ENCODE measurements around the gene CCM2. TPM values are rescaled to one million over a fixed set of nuclear protein-coding genes. Genes with fewer than 3 reads are reported as not detected.

The CCM2 gene
- total RNA-seq, 1 donor from 2014 or later, result 36.4 TPM

DNA sequence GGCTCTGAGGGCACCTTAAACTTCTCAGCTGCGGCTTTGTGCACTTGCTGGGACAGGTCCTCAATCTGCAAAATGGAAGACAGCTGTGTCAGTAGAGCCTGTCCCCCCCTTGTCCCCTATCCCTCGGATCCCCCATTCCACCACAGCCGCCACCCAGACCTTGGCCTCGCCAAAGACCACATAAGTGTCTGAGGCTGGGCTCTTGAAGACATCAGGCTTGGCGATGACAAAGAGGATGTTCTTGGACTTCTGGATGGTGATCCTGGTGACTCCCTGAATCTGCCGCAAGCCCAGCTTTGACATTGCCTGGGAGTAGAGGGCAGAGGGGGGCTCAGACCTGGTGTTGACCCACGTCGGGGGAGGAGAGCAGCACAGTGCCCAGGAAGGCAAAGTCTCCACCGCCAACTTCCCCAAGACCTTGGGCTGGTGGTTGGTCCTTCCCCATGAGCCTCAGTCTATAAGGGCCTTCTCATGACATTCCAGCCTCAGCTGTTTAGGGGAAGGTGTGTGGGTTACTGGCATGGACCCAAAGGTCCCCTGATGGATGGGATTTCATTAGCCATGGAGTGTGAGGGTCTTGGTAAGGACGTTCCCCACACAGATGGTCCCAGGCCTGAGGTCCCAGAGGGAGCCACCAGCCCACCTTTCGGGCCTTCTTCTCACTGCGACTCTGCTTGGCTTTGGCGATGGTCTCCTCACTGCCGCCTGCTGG is 81.1 kb downstream of the CCM2 start:
- no peak for DNase-seq (ENCODE audit: low spot score)

DNA sequence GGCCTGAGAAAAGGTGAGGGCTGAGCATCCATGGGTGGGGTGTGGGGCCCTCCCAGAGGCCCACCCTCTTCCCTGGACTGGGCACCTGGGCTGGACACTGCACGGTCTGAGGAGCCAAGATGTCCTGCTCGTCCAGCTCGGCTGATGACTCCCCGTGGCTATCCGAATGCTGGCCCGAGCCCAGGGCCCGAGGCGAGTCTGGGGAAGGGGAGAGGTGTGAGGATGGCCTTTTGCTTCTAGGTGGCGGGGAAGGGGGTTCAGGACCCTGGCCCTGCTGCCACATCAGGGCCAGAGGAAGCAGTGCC is 81.6 kb downstream of the CCM2 start:
- DNase-seq (ENCODE audit: low spot score), result no peak

GRCh38 chr7:45082031-45082830 is 82.2 kb downstream of the CCM2 start:
- no peak for DNase-seq (ENCODE audit: low spot score)

DNA sequence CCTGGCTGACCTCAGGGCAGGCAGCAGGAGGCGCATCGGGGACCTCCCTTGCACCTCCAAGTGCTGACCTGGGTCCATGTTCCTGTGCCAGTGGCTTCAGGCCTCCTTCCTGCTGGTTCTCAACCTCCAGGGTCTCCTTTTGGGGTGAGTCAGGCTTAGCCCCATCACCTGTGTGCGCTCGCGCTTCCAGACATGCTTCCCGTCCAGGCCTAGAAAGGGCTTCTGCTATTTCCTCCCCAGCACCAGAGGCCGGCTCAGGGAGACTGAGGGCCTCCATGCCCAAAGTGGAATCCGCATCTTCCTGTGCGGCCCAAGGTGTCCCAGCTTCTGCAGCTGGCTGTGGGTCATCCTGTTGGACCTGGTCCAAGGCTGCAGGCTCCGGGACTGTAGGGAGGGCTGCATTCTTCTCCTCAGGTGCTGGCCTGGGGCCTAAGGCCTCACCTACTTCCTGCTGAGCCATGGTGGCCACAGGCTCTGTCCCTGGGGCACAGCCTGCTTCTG is 82.9 kb downstream of the CCM2 start:
- DNase-seq (ENCODE audit: low spot score), result no peak

DNA sequence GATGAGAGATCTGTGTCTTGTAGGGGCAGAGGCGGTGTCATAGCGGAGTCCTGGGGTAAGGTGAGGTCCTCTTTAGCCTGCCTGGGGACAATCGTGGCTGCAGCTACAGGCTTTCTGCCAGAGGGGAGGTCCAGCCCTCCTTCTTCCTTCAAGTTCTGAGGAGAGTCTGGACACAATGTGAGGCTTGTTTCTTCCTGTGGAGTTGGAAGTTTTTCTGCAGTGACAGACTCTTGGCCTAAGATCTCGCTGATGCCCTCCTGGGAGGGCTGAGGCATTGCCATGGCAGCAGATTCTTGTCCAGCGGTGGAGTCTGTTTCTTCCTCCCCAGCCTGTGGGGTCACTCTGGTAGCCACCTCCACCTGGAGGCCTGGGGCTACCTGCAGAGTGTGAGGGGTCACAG is 84.3 kb downstream of the CCM2 start:
- no peak for DNase-seq (ENCODE audit: low spot score)

GRCh38 chr7:45084901-45085618 is 85.1 kb downstream of the CCM2 start:
- DNase-seq (ENCODE audit: low spot score), result no peak

DNA sequence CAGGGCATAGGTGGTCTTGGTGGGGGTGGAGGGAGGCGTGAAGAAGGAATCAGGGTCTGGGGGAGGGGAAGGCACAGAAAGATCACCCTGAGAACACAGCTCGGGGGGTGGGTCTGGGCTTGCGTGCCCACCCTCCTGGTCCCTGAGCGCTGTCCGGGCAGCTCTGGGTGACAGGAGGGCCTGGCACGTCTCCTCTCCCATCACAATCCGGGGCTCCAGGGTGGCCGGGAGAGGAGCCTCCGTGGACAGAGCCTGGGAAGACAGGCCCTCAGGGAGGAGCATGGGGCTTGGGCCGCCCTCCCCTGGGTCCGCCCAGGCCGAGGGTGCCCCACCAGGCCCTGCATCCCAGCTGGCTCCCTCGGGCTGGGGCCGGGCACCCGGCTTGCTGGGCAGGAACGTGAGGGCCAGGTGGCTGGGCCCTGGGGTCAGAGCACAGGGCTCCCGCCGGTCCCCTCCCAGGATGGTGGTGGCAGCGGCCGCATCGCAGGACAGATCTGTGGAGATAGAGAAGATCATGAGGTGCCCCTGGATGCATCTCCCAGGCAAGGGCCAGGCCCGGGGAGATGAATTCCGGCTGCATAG is 85.7 kb downstream of the CCM2 start:
- no peak for DNase-seq (ENCODE audit: low spot score)

DNA sequence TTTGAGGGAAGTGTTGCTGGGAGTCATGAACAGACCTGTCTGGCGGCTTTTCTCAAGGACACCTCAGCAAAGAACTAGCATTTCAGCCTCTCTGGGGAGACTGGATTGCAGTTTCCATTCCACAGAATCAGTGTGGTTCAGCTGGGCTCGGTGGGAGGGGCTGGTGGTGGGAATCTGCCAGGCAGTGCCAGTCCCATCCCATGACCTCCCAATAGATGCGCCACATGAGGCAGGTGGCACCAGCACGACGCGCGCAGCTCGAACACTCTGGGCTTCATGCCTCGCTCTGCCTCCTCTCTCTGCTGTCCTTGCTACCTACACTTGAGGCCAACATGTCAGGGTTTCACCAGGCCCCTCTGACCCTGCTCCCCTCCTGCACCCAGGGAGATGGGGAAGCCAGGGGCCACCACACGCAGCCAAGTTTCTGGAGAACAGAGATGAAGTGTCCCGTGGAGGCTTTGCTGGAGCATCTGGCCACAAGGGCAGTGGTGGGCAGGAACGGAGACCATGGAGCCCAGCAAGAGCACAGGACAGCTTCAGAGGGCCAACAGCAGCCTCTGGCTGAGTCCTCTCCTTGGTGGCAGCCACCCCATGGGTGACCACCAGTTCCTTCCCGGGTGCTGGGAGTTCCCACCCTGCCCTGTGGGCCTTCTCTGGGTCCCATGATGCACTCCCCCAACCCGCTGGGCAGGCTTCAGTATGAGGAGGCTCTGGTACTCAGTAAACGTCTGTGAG is 86.5 kb downstream of the CCM2 start:
- DNase-seq (ENCODE audit: low spot score), result no peak

GRCh38 chr7:45087301-45088145 is 87.5 kb downstream of the CCM2 start:
- DNase-seq (ENCODE audit: low spot score), result no peak

GRCh38 chr7:45088146-45088701 is 88.2 kb downstream of the CCM2 start:
- no peak for DNase-seq (ENCODE audit: low spot score)

DNA sequence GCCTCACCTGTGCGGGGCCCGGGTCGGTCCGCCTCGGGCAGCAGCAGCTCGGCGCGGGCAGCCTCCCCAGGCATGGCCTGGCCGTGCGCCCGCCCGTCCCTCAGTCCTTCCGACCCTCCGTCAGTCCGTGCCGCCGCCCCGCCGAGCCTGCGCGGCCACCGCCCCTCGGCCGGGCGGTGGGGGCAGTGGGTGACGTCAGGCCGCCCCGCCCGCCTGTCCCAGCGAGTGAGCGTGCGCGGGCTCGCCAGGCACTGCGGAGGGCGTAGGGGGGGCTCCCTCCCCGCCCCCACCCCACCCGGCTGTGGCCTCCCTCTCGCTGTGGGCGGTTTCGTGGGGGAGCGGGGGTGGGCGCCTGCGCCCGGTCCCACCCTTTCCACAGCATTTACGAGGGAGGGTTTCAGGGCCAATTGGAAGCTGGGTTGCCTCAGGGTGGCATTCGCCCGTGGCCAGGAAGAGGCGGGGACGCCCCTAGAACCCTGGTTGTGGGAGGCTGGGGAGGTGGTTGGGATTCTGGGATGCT is 88.9 kb downstream of the CCM2 start, which contains the start of gene NACAD:
TSS of gene NACAD (minus strand) at position 149 of the 520 bp plus-strand sequence. CDS start at position 74, 75 bp downstream.
- DNase-seq (ENCODE audit: low spot score), result no peak

- peak; percentile 34 for DNase-seq (ENCODE audit: low spot score)
Observed at GRCh38 chr7:45089341-45089891, 89.4 kb downstream of the CCM2 start.

GRCh38 chr7:45092100-45092930 is 92.3 kb downstream of the CCM2 start:
- DNase-seq (ENCODE audit: low spot score), result no peak

DNA sequence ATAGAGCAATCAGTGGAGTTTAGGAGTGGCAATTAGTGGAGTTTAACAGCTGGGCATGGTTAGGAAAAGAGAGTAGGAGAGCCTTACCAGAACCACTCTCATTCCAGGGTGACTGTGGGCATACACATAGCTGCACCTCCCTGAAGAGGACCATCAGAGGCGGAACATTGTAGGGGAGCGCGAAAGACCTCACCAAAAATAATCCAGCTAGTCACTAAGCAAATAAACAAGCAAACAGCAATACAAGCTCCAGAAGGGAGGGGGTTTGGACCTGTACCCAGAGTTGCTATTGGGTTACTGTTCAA is 92.9 kb downstream of the CCM2 start:
- no peak for DNase-seq (ENCODE audit: low spot score)

GRCh38 chr7:45098983-45099839 is 99.2 kb downstream of the CCM2 start:
- DNase-seq (ENCODE audit: low spot score), result no peak

DNA sequence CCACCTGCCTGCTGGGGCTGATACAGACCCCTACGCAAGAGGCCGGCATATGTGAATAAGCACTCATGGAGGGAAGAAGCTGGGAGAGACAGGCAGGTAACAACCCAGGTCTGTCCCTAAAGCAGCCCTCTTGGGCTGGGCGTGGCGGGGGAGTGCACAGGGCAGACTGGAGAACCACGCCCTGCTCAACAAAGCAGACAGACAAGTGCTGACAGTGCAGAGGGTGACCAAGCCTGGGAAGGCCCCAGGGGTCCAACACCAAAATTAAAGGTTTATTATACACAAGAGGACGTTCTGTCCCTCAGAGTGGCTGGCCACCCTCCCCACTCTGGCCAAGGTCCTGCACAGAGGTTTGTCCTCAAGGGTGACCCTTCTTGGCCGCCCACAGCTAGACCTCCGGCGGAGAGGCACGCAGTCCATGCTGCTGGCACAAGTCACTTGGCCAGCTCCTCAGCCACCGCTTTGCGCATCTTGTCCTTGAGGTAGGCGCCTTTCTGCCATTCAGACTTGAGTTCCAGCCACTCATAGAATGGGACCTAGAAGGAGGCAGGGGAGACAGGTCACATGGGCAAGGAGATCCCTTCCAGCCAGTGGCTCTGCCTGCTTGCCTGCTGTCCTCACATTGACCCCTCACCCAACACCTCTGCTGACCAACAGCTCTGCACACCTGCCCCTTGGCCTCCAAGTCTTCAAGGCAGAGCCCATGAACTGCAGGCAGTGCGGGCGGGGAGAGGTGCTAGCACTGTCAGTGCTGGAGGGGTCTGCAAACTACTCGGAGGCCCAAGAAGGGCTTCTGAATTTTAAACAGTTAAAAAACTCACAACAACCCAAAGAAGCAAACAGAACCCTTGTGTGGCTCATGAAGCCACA is 100.1 kb downstream of the CCM2 start:
- DNase-seq (ENCODE audit: low spot score), result no peak

All from mucosa of gallbladder (tissue), 1 donor.